Raji (cell line): ENCODE data around the gene OR2F1.

Experiments used
- POLR2A ChIP-seq: IDR thresholded peaks from 2 replicates; pipeline ENCODE4 v1.6.1; 2011; ENCODE audit warnings: low read depth, low read length, control low read depth; ENCODE audit not compliant: insufficient read depth

OR2F1 gene

GRCh38 chr7:143954544-143954943 lies at the start of gene OR2F1:
Gene OR2F1, plus strand, starts transcription at chr7:143954844. Its CDS starts 5,127 bp downstream, at chr7:143959971.
- TF ChIP-seq POLR2A = no peak

- no peak for TF ChIP-seq POLR2A
These were observed 49.1 kb upstream of the OR2F1 start for GRCh38 chr7:143905509-143905908.

GRCh38 chr7:143906151-143906550 lies 48.5 kb upstream of the OR2F1 start:
- no peak for TF ChIP-seq POLR2A

- TF ChIP-seq POLR2A = no peak
These were observed 47.7 kb upstream of the OR2F1 start for GRCh38 chr7:143906895-143907294.

GRCh38 chr7:143908120-143908519 lies 46.5 kb upstream of the OR2F1 start:
- TF ChIP-seq POLR2A = no peak

- TF ChIP-seq POLR2A = no peak
These were observed 44.8 kb upstream of the OR2F1 start for GRCh38 chr7:143909863-143910262.

- no peak for TF ChIP-seq POLR2A
These were observed 44.0 kb upstream of the OR2F1 start for GRCh38 chr7:143910473-143911248.

- TF ChIP-seq POLR2A = no peak
These were observed 40.6 kb upstream of the OR2F1 start for GRCh38 chr7:143913945-143914615.

- no peak for TF ChIP-seq POLR2A
These were observed 39.5 kb upstream of the OR2F1 start for GRCh38 chr7:143914938-143915652.

GRCh38 chr7:143924851-143925250 lies 29.8 kb upstream of the OR2F1 start:
- no peak for TF ChIP-seq POLR2A

GRCh38 chr7:143929224-143929920 lies 25.3 kb upstream of the OR2F1 start:
- TF ChIP-seq POLR2A = no peak

GRCh38 chr7:143931739-143932138 lies 22.9 kb upstream of the OR2F1 start:
- TF ChIP-seq POLR2A = no peak

GRCh38 chr7:143934526-143935325 lies 19.9 kb upstream of the OR2F1 start, which contains the start of gene OR2F2:
Gene OR2F2, plus strand, starts transcription at chr7:143935233. Its CDS starts 0 bp downstream, at chr7:143935233.
- TF ChIP-seq POLR2A = no peak
